Measurements from ENCODE around the gene PDE4A.

The PDE4A gene

DNA sequence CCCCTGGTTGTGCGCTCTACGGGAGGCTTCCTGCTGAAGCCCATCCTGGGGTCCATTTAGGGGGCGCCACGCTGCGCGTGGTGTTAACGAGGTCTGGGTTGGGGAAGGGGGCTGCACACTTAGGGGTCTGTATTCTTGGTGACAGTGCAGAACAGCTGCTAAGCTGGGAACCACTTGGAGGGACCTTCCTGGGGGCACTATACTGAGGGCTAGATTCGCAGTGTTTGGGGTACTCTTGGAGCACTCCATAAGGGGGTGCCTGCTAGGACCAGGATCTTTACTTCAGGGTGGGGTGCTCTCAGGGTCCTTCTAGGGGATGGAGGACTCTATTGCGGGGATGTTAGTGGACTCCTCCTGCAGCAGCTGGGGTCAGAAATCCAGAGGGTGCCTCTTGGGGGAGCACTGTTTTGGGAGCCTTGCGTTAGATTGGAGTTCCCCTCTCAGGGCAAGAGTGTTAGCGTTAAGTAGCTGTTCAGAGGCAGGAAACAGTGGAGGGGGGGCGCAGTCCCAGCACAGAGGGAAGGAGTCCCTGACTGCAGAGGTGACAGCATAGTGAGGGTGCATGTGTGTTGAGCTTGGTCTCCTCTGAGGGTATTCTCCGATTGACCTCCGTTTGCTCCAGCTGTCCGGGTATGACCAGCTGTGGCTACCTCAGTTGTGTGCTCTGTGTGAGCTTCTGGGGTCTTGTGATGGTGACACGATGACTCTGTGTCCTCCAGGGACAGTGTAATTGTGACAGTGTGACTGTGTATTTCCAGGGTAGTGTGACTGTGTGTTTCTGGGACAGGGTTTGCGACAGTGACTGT, 1.1 kb downstream of the PDE4A start:
- peak overlapping the region; percentile 83 for H3K4me3 ChIP-seq (ENCODE audit: low read depth, low read length)

GRCh38 chr19:10422046-10422461, 1.7 kb downstream of the PDE4A start:
- TF ChIP-seq, protein P1, sequence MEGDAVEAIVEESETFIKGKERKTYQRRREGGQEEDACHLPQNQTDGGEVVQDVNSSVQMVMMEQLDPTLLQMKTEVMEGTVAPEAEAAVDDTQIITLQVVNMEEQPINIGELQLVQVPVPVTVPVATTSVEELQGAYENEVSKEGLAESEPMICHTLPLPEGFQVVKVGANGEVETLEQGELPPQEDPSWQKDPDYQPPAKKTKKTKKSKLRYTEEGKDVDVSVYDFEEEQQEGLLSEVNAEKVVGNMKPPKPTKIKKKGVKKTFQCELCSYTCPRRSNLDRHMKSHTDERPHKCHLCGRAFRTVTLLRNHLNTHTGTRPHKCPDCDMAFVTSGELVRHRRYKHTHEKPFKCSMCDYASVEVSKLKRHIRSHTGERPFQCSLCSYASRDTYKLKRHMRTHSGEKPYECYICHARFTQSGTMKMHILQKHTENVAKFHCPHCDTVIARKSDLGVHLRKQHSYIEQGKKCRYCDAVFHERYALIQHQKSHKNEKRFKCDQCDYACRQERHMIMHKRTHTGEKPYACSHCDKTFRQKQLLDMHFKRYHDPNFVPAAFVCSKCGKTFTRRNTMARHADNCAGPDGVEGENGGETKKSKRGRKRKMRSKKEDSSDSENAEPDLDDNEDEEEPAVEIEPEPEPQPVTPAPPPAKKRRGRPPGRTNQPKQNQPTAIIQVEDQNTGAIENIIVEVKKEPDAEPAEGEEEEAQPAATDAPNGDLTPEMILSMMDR (IDR thresholded peaks at IDR 0.05; ENCODE audit: borderline replicate concordance, insufficient read depth, low read depth, low read length), result no peak
- H3K4me3 ChIP-seq (ENCODE audit: low read depth, low read length), result peak overlapping the region; percentile 83

More for the DNA sequence above, 1.1 kb downstream of the PDE4A start:
- TF ChIP-seq, protein P1 (IDR thresholded peaks at IDR 0.05; ENCODE audit: borderline replicate concordance, insufficient read depth, low read depth, low read length), result no peak

GRCh38 chr19:10422846-10423245, 2.5 kb downstream of the PDE4A start:
- no peak overlapping the region for H3K4me3 ChIP-seq (ENCODE audit: low read depth, low read length)
- TF ChIP-seq, protein P1 (IDR thresholded peaks at IDR 0.05; ENCODE audit: borderline replicate concordance, insufficient read depth, low read depth, low read length), result no peak

DNA sequence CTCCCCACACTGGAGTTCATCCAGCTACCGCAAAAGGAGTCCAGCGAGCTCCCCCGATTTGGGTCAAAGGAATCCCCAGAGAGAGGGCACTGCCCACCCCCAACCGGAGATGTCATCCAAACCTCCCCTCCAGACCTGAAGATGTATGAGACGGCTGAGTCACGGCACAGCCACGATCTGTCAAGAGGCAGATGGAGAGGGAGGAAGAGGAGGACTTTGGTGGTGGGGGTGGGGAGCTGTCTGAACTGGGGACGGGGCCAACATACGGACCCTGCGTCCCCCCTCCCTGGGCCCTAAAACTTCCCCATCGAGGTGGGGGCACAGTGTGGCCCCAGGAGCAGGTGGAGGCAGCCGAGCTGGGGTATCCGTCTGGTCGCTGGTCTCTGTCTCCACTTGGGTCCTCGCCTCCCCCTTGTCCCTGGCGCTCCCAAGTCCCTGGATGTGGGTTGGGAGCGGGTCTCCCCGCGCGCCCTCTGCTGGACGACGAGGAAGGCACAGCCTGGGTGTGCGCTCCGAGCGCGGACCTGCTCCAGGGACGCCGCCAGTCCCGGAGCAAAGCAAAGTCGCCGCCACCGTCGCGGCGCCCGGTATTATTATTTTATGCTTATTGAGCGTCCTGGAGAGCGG, 3.8 kb downstream of the PDE4A start:
- TF ChIP-seq, protein P1 (IDR thresholded peaks at IDR 0.05; ENCODE audit: borderline replicate concordance, insufficient read depth, low read depth, low read length), result peak; percentile 92
- H3K4me3 ChIP-seq (ENCODE audit: low read depth, low read length), result peak overlapping the region; percentile 56

GRCh38 chr19:10427169-10427568, 6.8 kb downstream of the PDE4A start:
- no peak overlapping the region for H3K4me3 ChIP-seq (ENCODE audit: low read depth, low read length)
- TF ChIP-seq, protein P1 (IDR thresholded peaks at IDR 0.05; ENCODE audit: borderline replicate concordance, insufficient read depth, low read depth, low read length), result no peak

DNA sequence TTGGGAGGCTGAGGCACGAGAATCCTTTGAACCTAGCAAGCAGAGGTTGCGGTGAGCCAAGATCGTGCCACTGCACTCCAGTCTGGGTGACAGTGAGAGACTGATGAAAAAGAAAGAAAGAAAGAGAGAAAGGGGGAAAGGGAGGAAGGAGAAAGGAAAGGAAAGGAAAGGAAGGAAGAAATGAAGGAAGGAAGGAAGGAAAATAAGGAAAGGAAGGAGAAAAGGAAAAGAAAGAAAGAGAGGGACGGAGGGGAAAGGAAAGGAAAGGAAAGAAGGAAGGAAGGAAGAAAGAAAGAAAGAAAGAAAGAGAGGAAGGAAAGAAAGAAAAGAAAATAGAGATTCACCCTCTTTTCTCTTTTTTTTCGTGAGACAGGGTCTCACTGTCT, 8.7 kb downstream of the PDE4A start:
- TF ChIP-seq, protein P1 (IDR thresholded peaks at IDR 0.05; ENCODE audit: borderline replicate concordance, insufficient read depth, low read depth, low read length), result no peak
- no peak overlapping the region for H3K4me3 ChIP-seq (ENCODE audit: low read depth, low read length)
